ENCODE data around the gene EZH2. TPM values are rescaled to one million over a fixed set of nuclear protein-coding genes. Genes with fewer than 3 reads are reported as not detected.

EZH2 gene
- total and polyA plus RNA-seq, 2 donors (not counting 3 experiments of a cell fraction or from before 2014, with no cell fraction given) = 16.9 to 33.4 TPM

- no peak overlapping the region for H3K27ac ChIP-seq (ENCODE audit: insufficient read depth, low read depth, low read length)
- BruUV-seq (replicated peaks) = no TSS peak
- no peak for FAIRE-seq
- H2AFZ ChIP-seq (ENCODE audit: low read depth, low read length) = no peak overlapping the region
- no peak overlapping the region for H3K4me2 ChIP-seq (ENCODE audit: insufficient read depth, low read length)
- H3K36me3 ChIP-seq (ENCODE audit: control insufficient read depth in 2 of 2, extremely low read depth in 1 of 2, insufficient read depth in 2 of 2, low read length in 2 of 2) = peaks cover 0 to 2% of the 10 kb centered on the region in 2 experiments
- ChIA-PET CTCF (no interaction called here), POLR2A (no interaction called here)
- H3K4me1 ChIP-seq (ENCODE audit: control insufficient read depth, extremely low read depth, insufficient read depth, low read length) = peaks cover 3% of the 10 kb centered on the region
- H3K9me3 ChIP-seq (replicated peaks; ENCODE audit: control insufficient read depth, insufficient read depth, low read length) = no peaks in the 10 kb centered on the region
- H3K9ac ChIP-seq (replicated peaks; ENCODE audit: extremely low read depth, insufficient read depth, low read length) = no peak overlapping the region
- DNase-seq (ENCODE audit: low read depth, low spot score) = no peak
- H4K20me1 ChIP-seq (replicated peaks; ENCODE audit: control insufficient read depth, extremely low read depth, insufficient read depth, low read length) = peaks cover 4% of the 10 kb centered on the region
- H3K4me3 ChIP-seq (replicated peaks in 1 of 3; ENCODE audit: insufficient read depth in 1 of 3, low read depth in 1 of 3, low read length in 3 of 3) = no peak overlapping the region
- H3K79me2 ChIP-seq (ENCODE audit: control insufficient read depth, insufficient read depth, low read length) = peaks cover 39% of the 10 kb centered on the region
- TF ChIP-seq, protein P1, sequence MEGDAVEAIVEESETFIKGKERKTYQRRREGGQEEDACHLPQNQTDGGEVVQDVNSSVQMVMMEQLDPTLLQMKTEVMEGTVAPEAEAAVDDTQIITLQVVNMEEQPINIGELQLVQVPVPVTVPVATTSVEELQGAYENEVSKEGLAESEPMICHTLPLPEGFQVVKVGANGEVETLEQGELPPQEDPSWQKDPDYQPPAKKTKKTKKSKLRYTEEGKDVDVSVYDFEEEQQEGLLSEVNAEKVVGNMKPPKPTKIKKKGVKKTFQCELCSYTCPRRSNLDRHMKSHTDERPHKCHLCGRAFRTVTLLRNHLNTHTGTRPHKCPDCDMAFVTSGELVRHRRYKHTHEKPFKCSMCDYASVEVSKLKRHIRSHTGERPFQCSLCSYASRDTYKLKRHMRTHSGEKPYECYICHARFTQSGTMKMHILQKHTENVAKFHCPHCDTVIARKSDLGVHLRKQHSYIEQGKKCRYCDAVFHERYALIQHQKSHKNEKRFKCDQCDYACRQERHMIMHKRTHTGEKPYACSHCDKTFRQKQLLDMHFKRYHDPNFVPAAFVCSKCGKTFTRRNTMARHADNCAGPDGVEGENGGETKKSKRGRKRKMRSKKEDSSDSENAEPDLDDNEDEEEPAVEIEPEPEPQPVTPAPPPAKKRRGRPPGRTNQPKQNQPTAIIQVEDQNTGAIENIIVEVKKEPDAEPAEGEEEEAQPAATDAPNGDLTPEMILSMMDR (IDR thresholded peaks at IDR 0.05; ENCODE audit: extremely low read depth in 1 of 2, insufficient read depth in 1 of 2, low read depth in 1 of 2, low read length in 2 of 2) = no peak
- TF ChIP-seq POLR2A (IDR thresholded peaks at IDR 0.05; ENCODE audit: low read depth, low read length) (no peak), FOS (IDR thresholded peaks at IDR 0.05; ENCODE audit: borderline replicate concordance, insufficient read depth, low read length) (no peak), MYC (IDR thresholded peaks at IDR 0.05; ENCODE audit: low read depth, low read length) (no peak), MAX (IDR thresholded peaks at IDR 0.05; ENCODE audit: insufficient read depth, insufficient read length) (no peak), POLR2AphosphoS5 (IDR thresholded peaks at IDR 0.05; ENCODE audit: insufficient read depth, low read depth, low read length) (no peak), GATA2 (IDR thresholded peaks at IDR 0.05; ENCODE audit: insufficient read depth, insufficient read length, low read depth, low read length) (no peak), EZH2 (IDR thresholded peaks at IDR 0.05; ENCODE audit: borderline replicate concordance, low read depth, low read length, severe bottlenecking) (no peak), JUN (IDR thresholded peaks at IDR 0.05; ENCODE audit: borderline replicate concordance, insufficient read depth, insufficient read length, low read depth) (no peak)
- intact Hi-C loops (cut with micrococcal nuclease) = no loop called here
- no peaks in the 10 kb centered on the region for H3K9me1 ChIP-seq (replicated peaks; ENCODE audit: control insufficient read depth, extremely low read depth, insufficient read depth, low read length)
- H3K27me3 ChIP-seq (ENCODE audit: control insufficient read depth in 2 of 2, insufficient read depth in 2 of 2, low read length in 2 of 2) = no peaks in the 10 kb centered on the region
- dilution Hi-C loops (cut with MboI; ENCODE audit: extremely low pct_ligation_motif_present, low sequenced_read_pairs) = no loop called here
Observed at GRCh38 chr7:148834605-148835004, 49.5 kb downstream of the EZH2 start.
